Neural progenitor cell (in vitro differentiated cells): ENCODE data around the gene SLC9C2. TPM values are rescaled to one million over a fixed set of nuclear protein-coding genes. Genes with fewer than 3 reads are reported as not detected.
"Not testable (repeated sequence)": the region's sequence is repeated elsewhere in the genome, so short reads cannot be mapped to it uniquely, and the experiment has no call there.

ENCODE experiments used
- DNase-seq: peaks from one replicate; pipeline ENCODE4 v3.0.0-alpha.2; 2016; ENCODE audit warnings: low spot score
- H2AFZ ChIP-seq: fragments of 200-600 bp; sonication (generic); replicated peaks from 2 replicates; pipeline ENCODE4 v1.6.1; 2016; ENCODE audit warnings: antibody characterized with exemption
- H3F3A ChIP-seq: fragments of 200-600 bp; sonication (generic); 2 replicates; pipeline ENCODE4 v1.6.1; 2016; ENCODE audit warnings: antibody characterized with exemption, low read depth
- H3K27ac ChIP-seq: fragments of 200-600 bp; sonication (generic); 2 replicates; pipeline ENCODE4 v1.5.1; 2016; ENCODE audit warnings: mild to moderate bottlenecking
- H3K27me3 ChIP-seq: fragments of 200-600 bp; sonication (generic); 2 replicates; pipeline ENCODE4 v1.6.1; 2016; ENCODE audit warnings: mild to moderate bottlenecking, moderate library complexity
- H3K36me3 ChIP-seq: fragments of 200-600 bp; sonication (generic); 2 replicates; pipeline ENCODE4 v1.5.1; 2016
- H3K4me1 ChIP-seq: fragments of 200-600 bp; sonication (generic); 2 replicates; pipeline ENCODE4 v1.6.1; 2016; ENCODE audit warnings: mixed run types
- H3K4me2 ChIP-seq: fragments of 200-600 bp; sonication (generic); 2 replicates; pipeline ENCODE4 v1.6.1; 2016
- H3K4me3 ChIP-seq: fragments of 200-600 bp; sonication (generic); 2 replicates; pipeline ENCODE4 v1.5.1; 2016
- H3K79me2 ChIP-seq: fragments of 200-600 bp; sonication (generic); 2 replicates; pipeline ENCODE4 v1.6.1; 2016; ENCODE audit warnings: low read depth
- H3K9ac ChIP-seq: fragments of 200-600 bp; sonication (generic); 2 replicates; pipeline ENCODE4 v1.6.1; 2016
- H3K9me3 ChIP-seq: fragments of 200-600 bp; sonication (generic); 2 replicates; pipeline ENCODE4 v1.5.1; 2016; ENCODE audit warnings: low read depth
- H4K20me1 ChIP-seq: fragments of 200-600 bp; sonication (generic); 2 replicates; pipeline ENCODE4 v1.6.1; 2016; ENCODE audit warnings: low read depth
- H3K27ac Mint-ChIP-seq: 3 replicates; pipeline ENCODE4 v1.8.0; 2021; ENCODE audit warnings: mixed read lengths
- H3K27me3 Mint-ChIP-seq: 2 replicates; pipeline ENCODE4 v1.8.0; 2022; ENCODE audit warnings: low read depth, mild to moderate bottlenecking, inconsistent platforms, moderate library complexity, mixed read lengths; ENCODE audit not compliant: insufficient read depth
- H3K36me3 Mint-ChIP-seq: 3 replicates; pipeline ENCODE4 v1.8.0; 2021; ENCODE audit warnings: mixed read lengths
- H3K4me1 Mint-ChIP-seq: 3 replicates; pipeline ENCODE4 v1.8.0; 2021; ENCODE audit warnings: mixed read lengths
- H3K4me3 Mint-ChIP-seq: 3 replicates; pipeline ENCODE4 v1.8.0; 2021; ENCODE audit warnings: mild to moderate bottlenecking, moderate library complexity, mixed read lengths
- H3K9me3 Mint-ChIP-seq: 3 replicates; pipeline ENCODE4 v1.8.0; 2020; ENCODE audit warnings: mixed read lengths
- EZH2 ChIP-seq: fragments of 200-600 bp; sonication (generic); IDR thresholded peaks from 2 replicates; pipeline ENCODE4 v1.6.1; 2017; ENCODE audit warnings: antibody characterized with exemption, mild to moderate bottlenecking, moderate library complexity
- EZH2phosphoT487 ChIP-seq: fragments of 200-600 bp; sonication (generic); IDR thresholded peaks from 2 replicates; pipeline ENCODE4 v1.6.1; 2017; ENCODE audit warnings: antibody characterized with exemption
- total RNA-seq: library from RNA; depleted of rRNA; stranded (reverse); fragments of >200 nt; gene quantifications from 2 replicates; pipeline ENCODE4 v1.2.3, GENCODE V29; 2015; ENCODE audit warnings: low replicate concordance
- TF ChIP-seq, protein P1 (sequence below): fragments of 200-600 bp; sonication (generic); IDR thresholded peaks from 2 replicates; pipeline ENCODE4 v1.5.1; 2017; ENCODE audit warnings: antibody characterized with exemption, mild to moderate bottlenecking

The SLC9C2 gene
- total RNA-seq, 1 donor from 2014 or later = not detected

DNA sequence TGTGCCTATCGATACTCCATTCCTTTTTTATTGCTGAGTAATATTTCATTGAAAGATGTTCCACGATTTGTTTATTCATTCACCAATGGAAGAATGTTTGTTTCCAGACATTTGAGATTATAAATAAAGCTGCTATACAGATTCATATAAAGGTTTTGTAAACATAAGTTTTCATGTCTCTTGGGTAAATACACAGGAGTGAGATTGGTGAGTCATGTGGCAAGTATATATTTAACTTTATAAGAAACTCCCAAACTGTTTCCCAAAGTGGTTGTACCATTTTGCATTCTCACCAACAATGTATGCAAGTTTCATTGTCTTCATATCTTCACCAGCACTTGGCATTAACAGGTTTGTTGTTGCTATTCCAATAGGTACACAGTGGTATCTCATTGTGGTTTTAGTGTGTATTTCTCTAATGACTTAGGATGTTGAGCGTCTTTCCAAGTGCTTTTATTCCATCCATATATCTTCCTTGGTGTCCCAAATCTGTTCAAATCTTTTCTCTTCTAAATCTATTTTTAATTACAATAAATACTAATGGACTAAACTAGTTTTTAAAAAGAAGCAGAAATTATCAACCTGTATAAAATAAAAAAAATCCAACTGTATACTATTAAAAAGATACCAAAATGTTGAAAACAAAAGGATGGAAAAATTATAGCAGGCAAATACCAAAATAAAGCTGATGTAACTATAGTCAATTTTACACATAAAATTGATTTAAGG lies 6.6 kb downstream of the SLC9C2 start:
- H3K36me3 Mint-ChIP-seq = no peaks in the 10 kb centered on the region
- no peaks in the 10 kb centered on the region for H3K9me3 Mint-ChIP-seq
- Histone ChIP-seq H3K4me2 (no peak overlapping the region), H3K4me1 (no peaks in the 10 kb centered on the region), H3K9ac (no peak overlapping the region), H4K20me1 (no peaks in the 10 kb centered on the region), H3K9me3 (no peaks in the 10 kb centered on the region), H3K4me3 (no peak overlapping the region), H3K27ac (no peak overlapping the region), H3K27me3 (no peaks in the 10 kb centered on the region), H3K79me2 (no peaks in the 10 kb centered on the region), H2AFZ (no peak overlapping the region), H3F3A (no peaks in the 10 kb centered on the region), H3K36me3 (peaks cover 4% of the 10 kb centered on the region)
- H3K4me1 Mint-ChIP-seq = no peaks in the 10 kb centered on the region
- no peak overlapping the region for H3K4me3 Mint-ChIP-seq
- no peaks in the 10 kb centered on the region for H3K27me3 Mint-ChIP-seq
- TF ChIP-seq EZH2phosphoT487 (no peak), EZH2 (no peak)
- TF ChIP-seq, protein P1, sequence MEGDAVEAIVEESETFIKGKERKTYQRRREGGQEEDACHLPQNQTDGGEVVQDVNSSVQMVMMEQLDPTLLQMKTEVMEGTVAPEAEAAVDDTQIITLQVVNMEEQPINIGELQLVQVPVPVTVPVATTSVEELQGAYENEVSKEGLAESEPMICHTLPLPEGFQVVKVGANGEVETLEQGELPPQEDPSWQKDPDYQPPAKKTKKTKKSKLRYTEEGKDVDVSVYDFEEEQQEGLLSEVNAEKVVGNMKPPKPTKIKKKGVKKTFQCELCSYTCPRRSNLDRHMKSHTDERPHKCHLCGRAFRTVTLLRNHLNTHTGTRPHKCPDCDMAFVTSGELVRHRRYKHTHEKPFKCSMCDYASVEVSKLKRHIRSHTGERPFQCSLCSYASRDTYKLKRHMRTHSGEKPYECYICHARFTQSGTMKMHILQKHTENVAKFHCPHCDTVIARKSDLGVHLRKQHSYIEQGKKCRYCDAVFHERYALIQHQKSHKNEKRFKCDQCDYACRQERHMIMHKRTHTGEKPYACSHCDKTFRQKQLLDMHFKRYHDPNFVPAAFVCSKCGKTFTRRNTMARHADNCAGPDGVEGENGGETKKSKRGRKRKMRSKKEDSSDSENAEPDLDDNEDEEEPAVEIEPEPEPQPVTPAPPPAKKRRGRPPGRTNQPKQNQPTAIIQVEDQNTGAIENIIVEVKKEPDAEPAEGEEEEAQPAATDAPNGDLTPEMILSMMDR = no peak
- no peak overlapping the region for H3K27ac Mint-ChIP-seq
- no peak for DNase-seq

DNA sequence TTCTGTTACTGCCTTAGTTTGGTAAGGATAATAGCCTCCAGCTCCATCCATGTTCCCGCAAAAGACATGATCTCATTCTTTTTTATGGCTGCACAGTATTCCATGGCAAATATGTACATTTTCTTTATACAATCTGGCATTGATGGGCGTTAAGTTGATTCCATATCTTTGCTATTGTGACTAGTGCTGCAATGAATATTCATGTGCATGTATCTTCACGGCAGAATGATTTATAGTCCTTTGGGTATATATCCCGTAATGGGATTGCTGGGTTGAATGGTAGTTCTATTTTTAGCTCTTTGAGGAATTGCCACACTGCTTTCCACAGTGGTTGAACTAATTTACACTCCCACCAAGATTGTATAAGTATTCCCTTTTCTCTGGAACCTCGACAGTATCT lies 11.7 kb downstream of the SLC9C2 start:
- not testable (repeated sequence) for H3K9me3 Mint-ChIP-seq, H3K9ac ChIP-seq, H3K27me3 ChIP-seq, H3K27me3 Mint-ChIP-seq, H3K4me3 Mint-ChIP-seq, H3K9me3 ChIP-seq, H3K4me3 ChIP-seq, H2AFZ ChIP-seq, DNase-seq, H3F3A ChIP-seq, H3K36me3 ChIP-seq, H3K4me2 ChIP-seq, H3K4me1 Mint-ChIP-seq, H3K27ac Mint-ChIP-seq, H3K4me1 ChIP-seq, H4K20me1 ChIP-seq, H3K36me3 Mint-ChIP-seq, H3K79me2 ChIP-seq, H3K27ac ChIP-seq

DNA sequence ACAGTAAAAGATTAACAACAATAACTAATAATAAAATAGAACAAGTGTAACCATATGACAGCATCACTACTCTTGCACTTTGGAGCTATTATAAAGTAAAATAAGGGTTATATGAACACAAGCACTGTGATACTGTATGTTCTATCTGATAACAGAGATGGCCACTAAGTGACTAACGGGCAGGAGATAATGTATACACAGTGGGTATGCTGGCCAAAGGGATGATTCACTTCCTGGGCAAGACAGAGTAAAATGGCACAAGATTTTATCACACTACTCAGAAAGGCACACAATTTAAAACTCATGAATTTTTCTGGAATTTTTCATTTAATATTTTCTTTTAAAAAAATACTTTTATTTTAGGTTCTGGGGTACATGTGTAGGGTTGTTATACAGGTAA lies 12.3 kb downstream of the SLC9C2 start:
- H3K36me3 ChIP-seq = no peaks in the 10 kb centered on the region
- Mint-ChIP-seq H3K4me3 (no peak overlapping the region), H3K27me3 (no peaks in the 10 kb centered on the region)

More for the DNA sequence above, 12.3 kb downstream of the SLC9C2 start:
- H3K4me1 ChIP-seq = no peaks in the 10 kb centered on the region
- TF ChIP-seq EZH2phosphoT487 (no peak), EZH2 (no peak)
- TF ChIP-seq, protein P1 = no peak
- H3K79me2 ChIP-seq = no peaks in the 10 kb centered on the region
- H3K4me3 ChIP-seq = no peak overlapping the region
- H3F3A ChIP-seq = no peaks in the 10 kb centered on the region
- Mint-ChIP-seq H3K36me3 (no peaks in the 10 kb centered on the region), H3K27ac (no peak overlapping the region), H3K4me1 (no peaks in the 10 kb centered on the region), H3K9me3 (no peaks in the 10 kb centered on the region)
- no peak overlapping the region for H3K9ac ChIP-seq
- no peaks in the 10 kb centered on the region for H3K27me3 ChIP-seq
- DNase-seq = no peak
- no peaks in the 10 kb centered on the region for H4K20me1 ChIP-seq
- no peak overlapping the region for H3K4me2 ChIP-seq
- no peaks in the 10 kb centered on the region for H3K9me3 ChIP-seq
- no peak overlapping the region for H3K27ac ChIP-seq
- no peak overlapping the region for H2AFZ ChIP-seq
